A673 (cell line): ENCODE measurements around the gene DSTYK. TPM values are rescaled to one million over a fixed set of nuclear protein-coding genes. Genes with fewer than 3 reads are reported as not detected.

Experiments used
- Bru-seq: library from RNA; stranded (reverse); fragments of 400-500 nt; gene quantifications from one replicate; lab custom pipeline; 2021; lab: Mats Ljungman, UMichigan
- BruChase-seq, 2 experiments: library from RNA; stranded (reverse); fragments of 400-500 nt; gene quantifications; one replicate each; lab custom pipeline; 2021; lab: Mats Ljungman, UMichigan
- BruUV-seq: library from RNA; stranded (reverse); fragments of 400-500 nt; replicated peaks from 2 replicates; lab custom pipeline; 2021; lab: Mats Ljungman, UMichigan
- CTCF ChIA-PET: fragments of 300-600 bp; sonication (Branson Sonifier 250); formaldehyde crosslinking; loops from one replicate; lab custom pipeline; 2022; ENCODE audit warnings: antibody characterized with exemption; lab: Charles Lee
- POLR2A ChIA-PET: fragments of 300-600 bp; sonication (Branson Sonifier 250); formaldehyde crosslinking; loops from one replicate; lab custom pipeline; 2022; ENCODE audit warnings: antibody characterized with exemption; ENCODE audit not compliant: low non-redundant PET; lab: Charles Lee
- DNase-seq: peaks from one replicate; pipeline ENCODE4 v3.0.0-alpha.2; 2015; ENCODE audit warnings: low spot score
- H3K27ac ChIP-seq: fragments of 200-600 bp; sonication (generic); 2 replicates; pipeline ENCODE4 v1.5.1; 2016; ENCODE audit warnings: mixed run types, low read depth, mild to moderate bottlenecking, mixed read lengths, antibody characterized with exemption, low read length; ENCODE audit not compliant: poor library complexity, severe bottlenecking
- H3K27me3 ChIP-seq: fragments of 200-600 bp; sonication (generic); replicated peaks from 2 replicates; pipeline ENCODE4 v1.6.1; 2017; ENCODE audit warnings: mixed run types, low read depth, mild to moderate bottlenecking, mixed read lengths, antibody characterized with exemption, low read length; ENCODE audit not compliant: insufficient read depth, poor library complexity
- H3K36me3 ChIP-seq: fragments of 200-600 bp; sonication (generic); 2 replicates; pipeline ENCODE4 v1.6.1; 2016; ENCODE audit warnings: mixed run types, mild to moderate bottlenecking, mixed read lengths, antibody characterized with exemption, low read length; ENCODE audit not compliant: insufficient read depth, poor library complexity, severe bottlenecking
- H3K4me1 ChIP-seq: fragments of 200-600 bp; sonication (generic); 2 replicates; pipeline ENCODE4 v1.6.1; 2017; ENCODE audit warnings: mixed run types, mild to moderate bottlenecking, mixed read lengths, antibody characterized with exemption, low read length; ENCODE audit not compliant: insufficient read depth, poor library complexity, severe bottlenecking
- H3K4me3 ChIP-seq: fragments of 200-600 bp; sonication (generic); 2 replicates; pipeline ENCODE4 v1.5.1; 2016; ENCODE audit warnings: low read depth, mixed run types, mild to moderate bottlenecking, mixed read lengths, low read length; ENCODE audit not compliant: poor library complexity, severe bottlenecking
- H3K9me3 ChIP-seq: fragments of 200-600 bp; sonication (generic); 2 replicates; pipeline ENCODE4 v1.6.1; 2016; ENCODE audit warnings: mixed run types, low read depth, mild to moderate bottlenecking, mixed read lengths, antibody characterized with exemption, low read length; ENCODE audit not compliant: poor library complexity, severe bottlenecking
- CTCF ChIP-seq: fragments of 300-800, 200-600 bp; sonication (generic); conservative IDR thresholded peaks from 2 replicates; pipeline ENCODE4 v1.5.1; 2017; ENCODE audit warnings: low read depth, mild to moderate bottlenecking, antibody characterized with exemption, low read length, moderate library complexity, mixed read lengths
- EZH2 ChIP-seq: fragments of 200-600 bp; sonication (generic); IDR thresholded peaks from 2 replicates; pipeline ENCODE4 v1.6.1; 2017; ENCODE audit warnings: borderline replicate concordance, low read depth, mild to moderate bottlenecking, mixed read lengths, antibody characterized with exemption, low read length; ENCODE audit not compliant: poor library complexity, severe bottlenecking
- intact Hi-C: fragments of 100-400 bp; cut with micrococcal nuclease; formaldehyde crosslinking; loops from one replicate; pipeline ENCODE4 v1.10.0; 2022; ENCODE audit not compliant: unreplicated experiment
- long read RNA-seq: library from polyadenylated mRNA; stranded (forward); transcript quantifications from one replicate; pipeline ENCODE4 v2.0.0, GENCODE V29; 2022
- total RNA-seq: library from RNA; stranded (reverse); gene quantifications from 2 replicates; pipeline ENCODE4 v1.2.3, GENCODE V29; 2021

The DSTYK gene
- total RNA-seq (7.1 and 7.5 TPM in 2 replicates), Bru-seq, nascent RNA (percentile 60 among the genes with signal in this experiment), BruChase-seq, experiment 1, labeled RNA remaining after a 2-hour chase (percentile 67 among the genes with signal in this experiment), BruChase-seq, experiment 2, labeled RNA remaining after a 6-hour chase (percentile 65 among the genes with signal in this experiment)
- long read RNA-seq, full-length matches to known transcripts = 3 of 12 reads
- long read RNA-seq, partial matches to known transcripts = 1 of 12 reads
- long read RNA-seq, other reads (novel, unspliced or antisense) = 8 of 12 reads

DNA sequence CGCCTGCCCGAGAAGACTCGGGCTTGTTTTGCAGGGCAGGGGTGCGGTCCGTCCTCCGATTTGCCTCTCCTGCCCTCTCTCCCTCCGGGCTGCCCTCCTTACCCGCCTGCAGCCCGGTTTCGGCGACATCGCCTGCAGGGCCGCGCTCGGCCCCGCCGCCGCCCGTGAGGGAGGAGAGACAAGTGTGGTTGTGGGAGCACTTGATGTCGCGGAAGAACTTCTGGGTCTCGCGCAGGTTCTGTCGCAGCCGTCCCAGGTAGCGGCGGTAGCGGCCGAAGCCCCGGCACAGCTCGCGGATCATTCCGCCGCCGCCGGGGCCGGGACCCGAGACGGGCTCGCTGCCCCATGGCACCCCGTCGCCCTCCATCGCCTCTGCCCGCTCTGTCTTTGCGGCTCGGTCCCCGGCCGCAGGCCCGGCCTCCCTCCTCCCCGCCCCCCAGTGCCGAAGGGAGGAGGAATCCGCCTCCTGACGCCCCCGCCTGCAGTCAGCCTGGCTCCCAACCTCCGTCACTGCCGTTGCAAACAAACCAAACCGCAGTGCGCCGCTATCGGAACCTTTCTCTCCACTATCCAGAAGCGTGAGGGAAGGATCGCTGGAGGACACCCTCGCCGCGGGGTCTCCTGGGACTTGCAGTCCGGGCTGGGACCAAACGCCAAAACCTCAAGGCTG, at the start of gene DSTYK:
TSS of gene DSTYK (minus strand) at position 534 of the 670 bp plus-strand sequence. CDS start at position 367, 167 bp downstream.
- Histone ChIP-seq H3K27ac (peak within 1 kb of the TSS; percentile 78), H3K4me3 (peak within 1 kb of the TSS; percentile 95), H3K36me3 (no peaks in the 10 kb centered on the region), H3K9me3 (no peaks in the 10 kb centered on the region), H3K4me1 (peaks cover 5% of the 10 kb centered on the region), H3K27me3 (no peaks in the 10 kb centered on the region)
- no TSS peak for BruUV-seq
- POLR2A ChIA-PET = no interaction called here
- TF ChIP-seq EZH2 (no peak), CTCF (no peak)
- intact Hi-C loops = no loop called here
- CTCF ChIA-PET = no interaction called here
- peak; percentile 98 for DNase-seq

DNA sequence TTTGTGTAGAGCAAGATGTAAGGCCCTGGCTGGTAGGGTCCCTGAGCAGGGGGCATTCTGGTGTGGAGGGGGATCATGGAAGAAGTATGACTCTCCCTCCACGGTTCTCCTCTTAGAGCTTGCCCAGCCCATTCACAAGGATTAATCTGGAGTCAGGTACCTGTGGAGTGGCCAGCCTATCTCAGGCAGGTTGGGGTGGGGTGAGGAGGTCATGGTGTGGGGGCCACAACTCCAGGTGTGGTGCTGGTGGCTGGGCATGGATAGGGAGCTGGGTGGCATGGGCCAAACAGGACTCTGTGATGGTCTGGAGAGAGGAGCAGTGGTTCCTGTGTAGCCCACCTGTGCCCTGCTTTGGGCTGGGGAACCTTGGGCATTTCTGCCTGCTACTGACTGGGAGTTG, 48.5 kb upstream of the DSTYK start:
- peaks cover 15% of the 10 kb centered on the region for H3K4me1 ChIP-seq
- POLR2A ChIA-PET = no interaction called here
- intact Hi-C loops = loop anchor here (5.0 kb wide), 3 partner anchors 138 to 453 kb away; partner anchors contain the start of gene RBBP5
- no peak overlapping the region for H3K4me3 ChIP-seq
- TF ChIP-seq EZH2 (no peak), CTCF (no peak)
- H3K27ac ChIP-seq = no peak overlapping the region
- no peak for DNase-seq
- no peaks in the 10 kb centered on the region for H3K36me3 ChIP-seq
- no TSS peak for BruUV-seq
- H3K27me3 ChIP-seq = no peaks in the 10 kb centered on the region
- no peaks in the 10 kb centered on the region for H3K9me3 ChIP-seq
- CTCF ChIA-PET = interaction anchor here (0.9 kb wide), 1 partner anchor 65 kb away, joined by 3 read pairs; no protein-coding TSS in a partner anchor

- Histone ChIP-seq H3K4me1 (peaks cover 15% of the 10 kb centered on the region), H3K36me3 (no peaks in the 10 kb centered on the region), H3K4me3 (no peak overlapping the region), H3K27me3 (no peaks in the 10 kb centered on the region), H3K27ac (no peak overlapping the region), H3K9me3 (no peaks in the 10 kb centered on the region)
- intact Hi-C loops = loop anchor here (5.0 kb wide), 3 partner anchors 137 to 452 kb away; partner anchors contain the start of gene RBBP5
- ChIA-PET CTCF (interaction anchor here (0.9 kb wide), 1 partner anchor 66 kb away, joined by 3 read pairs; no protein-coding TSS in a partner anchor), POLR2A (interaction anchor here (0.6 kb wide), 1 partner anchor 258 kb away, joined by 4 read pairs; no protein-coding TSS in a partner anchor)
- no peak for DNase-seq
- BruUV-seq = no TSS peak
- no peak for TF ChIP-seq CTCF
- TF ChIP-seq EZH2 = no peak
Observed at GRCh38 chr1:205259324-205259832, 47.9 kb upstream of the DSTYK start.
